Measurements from ENCODE around the gene TOM1. TPM values are rescaled to one million over a fixed set of nuclear protein-coding genes. Genes with fewer than 3 reads are reported as not detected.
A peak's percentile ranks its signal among the peaks of the same experiment; 100 is the strongest.
"Not testable (repeated sequence)": the region's sequence is repeated elsewhere in the genome, so short reads cannot be mapped to it uniquely, and the experiment has no call there.

Gene TOM1
- total and polyA plus RNA-seq, 10 donors, result 19.9 to 92.1 (median 49.8) TPM

GRCh38 chr22:35394011-35394312, 94.3 kb downstream of the TOM1 start:
- DNase-seq, result no peak
- Histone ChIP-seq H3K27ac (peak overlapping the region in 3 of 8 donors; percentile 19 to 67 (median 34)), H3K36me3 (peaks cover 0 to 46% (median 3%) of the 10 kb centered on the region in 6 donors), H3K4me1 (peaks cover 0 to 62% (median 29%) of the 10 kb centered on the region in 6 donors), H3K9me3 (no peaks in the 10 kb centered on the region), H3K27me3 (replicated peaks in 1 of 7) (no peaks in the 10 kb centered on the region), H3K4me3 (no peak overlapping the region)
- TF ChIP-seq CTCF (IDR thresholded peaks at IDR 0.05 in 8 of 11, conservative IDR thresholded peaks at IDR 0.05 in 3 of 11) (no peak), POLR2A (IDR thresholded peaks at IDR 0.05) (peak in 1 of 3 donors; percentile 48)
- intact Hi-C loops (cut with DNase I; ENCODE audit: low total_unique reads), result no loop called here
- WGBS, 5 donors, result 52 to 66% (median 53%) methylated on average over 4 of the region's 4 CpGs

GRCh38 chr22:35394810-35395563, 95.3 kb downstream of the TOM1 start:
- no peak for DNase-seq
- Histone ChIP-seq H3K9me3 (no peaks in the 10 kb centered on the region), H3K4me3 (no peak overlapping the region), H3K27ac (peak overlapping the region in 3 of 8 donors; percentile 34 to 79 (median 67)), H3K36me3 (peaks cover 0 to 39% (median 3%) of the 10 kb centered on the region in 6 donors), H3K4me1 (peaks cover 0 to 68% (median 35%) of the 10 kb centered on the region in 6 donors), H3K27me3 (replicated peaks in 1 of 7) (no peaks in the 10 kb centered on the region)
- WGBS, 5 donors, result 88 to 94% (median 92%) methylated on average over 5 of the region's 5 CpGs
- intact Hi-C loops (cut with DNase I; ENCODE audit: low total_unique reads), result no loop called here
- no peak for TF ChIP-seq CTCF (IDR thresholded peaks at IDR 0.05 in 8 of 11, conservative IDR thresholded peaks at IDR 0.05 in 3 of 11)
- TF ChIP-seq POLR2AphosphoS5 (IDR thresholded peaks at IDR 0.05), result peak in 1 of 3 donors; percentile 52

GRCh38 chr22:35396622-35397021, 96.9 kb downstream of the TOM1 start:
- peak in 1 of 3 donors; percentile 3 for TF ChIP-seq POLR2AphosphoS5 (IDR thresholded peaks at IDR 0.05)

GRCh38 chr22:35397095-35397904, 97.6 kb downstream of the TOM1 start:
- peaks cover 13 to 82% (median 53%) of the 10 kb centered on the region in 6 donors for H3K4me1 ChIP-seq
- no peak for DNase-seq
- H3K36me3 ChIP-seq, result peaks cover 0 to 26% (median 0%) of the 10 kb centered on the region in 6 donors
- TF ChIP-seq POLR2A (IDR thresholded peaks at IDR 0.05), result no peak
- TF ChIP-seq POLR2AphosphoS5 (IDR thresholded peaks at IDR 0.05), result no peak
- TF ChIP-seq CTCF (IDR thresholded peaks at IDR 0.05 in 8 of 11, conservative IDR thresholded peaks at IDR 0.05 in 3 of 11), result no peak
- no peaks in the 10 kb centered on the region for H3K9me3 ChIP-seq
- intact Hi-C loops (cut with DNase I; ENCODE audit: low total_unique reads), result no loop called here
- 62 to 75% (median 70%) methylated on average over 13 of the region's 13 CpGs for WGBS, 5 donors
- no peak overlapping the region for H3K4me3 ChIP-seq
- no peaks in the 10 kb centered on the region for H3K27me3 ChIP-seq (replicated peaks in 1 of 7)
- H3K27ac ChIP-seq, result peak overlapping the region in 7 of 8 donors; percentile 22 to 79 (median 51)

More at GRCh38 chr22:35396622-35397021, 96.9 kb downstream of the TOM1 start:
- intact Hi-C loops (cut with DNase I; ENCODE audit: low total_unique reads); DNase-seq; H3K9me3 ChIP-seq; H3K27me3 ChIP-seq (replicated peaks in 1 of 7); H3K4me3 ChIP-seq: not testable (repeated sequence)
- Histone ChIP-seq H3K4me1 (peaks cover 12 to 82% (median 49%) of the 10 kb centered on the region in 6 donors), H3K27ac (peak overlapping the region in 7 of 8 donors; percentile 12 to 79 (median 50)), H3K36me3 (peaks cover 0 to 30% (median 0%) of the 10 kb centered on the region in 6 donors)
- 37 to 50% (median 44%) methylated on average over 6 of the region's 6 CpGs for WGBS, 5 donors

Small RNA genes within 50 kb of the gene (microRNA-seq; reads per million reads assigned to microRNA genes)
- gene MIR3909, result 6.5 to 7.6 (median 7.0) reads per million in 3 donors
- 0 reads per million in 3 donors for gene MIR6069

Small RNA genes within 50 kb of the gene (small RNA-seq; reads per million reads assigned to genes)
- gene MIR3909, result 0 to 1.2 (median 0.22) reads per million in 4 donors
- gene MIR6069, result 0 reads per million in 4 donors

Other genes with a start within 250 kb of the TOM1 start
- gene ISX, start 233.7 kb upstream of the TOM1 start, total RNA-seq, result not detected
- gene ISX, start 233.7 kb upstream of the TOM1 start, polyA plus RNA-seq, result not detected
- gene HMGXB4, start 42.4 kb upstream of the TOM1 start, total RNA-seq, result 10 to 100 TPM; 18.1 to 24.6 (median 21.5) TPM
- gene HMGXB4, start 42.4 kb upstream of the TOM1 start, polyA plus RNA-seq, result 1 to 10 TPM; 4.0 to 6.9 (median 4.2) TPM
- gene HMOX1, start 81.2 kb downstream of the TOM1 start, total RNA-seq, result 100 to 1,000 TPM; 351 to 930 (median 819) TPM
- gene HMOX1, start 81.2 kb downstream of the TOM1 start, polyA plus RNA-seq, result 100 to 1,000 TPM; 178 to 629 (median 302) TPM
- 10 to 100 TPM; 51.8 to 96.3 (median 64.8) TPM for gene MCM5, start 100.2 kb downstream of the TOM1 start, total RNA-seq
- gene MCM5, start 100.2 kb downstream of the TOM1 start, polyA plus RNA-seq, result 10 to 100 TPM; 45.2 to 57.3 (median 49.0) TPM
- gene RASD2, start 240.9 kb downstream of the TOM1 start, total RNA-seq, result under 1 TPM in 4 of 7 donors, not detected in 3; 0.14 to 0.44 (median 0.22) TPM
- gene RASD2, start 240.9 kb downstream of the TOM1 start, polyA plus RNA-seq, result under 1 TPM; 0.04 to 0.24 (median 0.13) TPM